Endothelial cell of umbilical vein (primary cell): Measurements from ENCODE around the gene UFSP1. TPM values are rescaled to one million over a fixed set of nuclear protein-coding genes. Genes with fewer than 3 reads are reported as not detected.

ENCODE experiments used
- BruUV-seq: library from RNA; stranded (reverse); fragments of 400-500 nt; replicated peaks from 2 replicates; lab custom pipeline; 2021; lab: Mats Ljungman, UMichigan
- CTCF ChIA-PET: fragments of 300-600, 350-600 bp; sonication (Branson Sonifier 250); formaldehyde crosslinking; loops from one replicate; lab custom pipeline; 2021; ENCODE audit warnings: antibody characterized with exemption, inconsistent platforms; lab: Charles Lee
- POLR2A ChIA-PET: fragments of 300-600, 350-600 bp; sonication (Branson Sonifier 250); formaldehyde crosslinking; loops from one replicate; lab custom pipeline; 2021; ENCODE audit warnings: antibody characterized with exemption, inconsistent platforms; lab: Charles Lee
- DNase-seq: peaks from one replicate; pipeline ENCODE4 v3.0.0-alpha.2; 2011; ENCODE audit warnings: low read depth, low spot score
- FAIRE-seq: peaks from 2 replicates; lab custom pipeline; 2011; peaks lifted over from hg19 to GRCh38; lab: Jason Lieb, UNC
- H2AFZ ChIP-seq: 2 replicates; pipeline ENCODE4 v1.6.0; 2012; ENCODE audit warnings: low read depth, low read length, control low read depth, inconsistent platforms
- H3K27ac ChIP-seq: 2 replicates; pipeline ENCODE4 v1.5.1; 2011; ENCODE audit warnings: low read depth, mild to moderate bottlenecking, control low read depth, low read length, moderate library complexity; ENCODE audit not compliant: insufficient read depth
- H3K27me3 ChIP-seq, 2 experiments: 2 replicates each; pipeline versions ENCODE4 v1.6.0 to v1.6.1; 2011; ENCODE audit warnings: low read length in 2 of 2, mixed read lengths in 1 of 2; ENCODE audit not compliant: control insufficient read depth in 2 of 2, insufficient read depth in 2 of 2
- H3K36me3 ChIP-seq, 2 experiments: 2 replicates in 1 of 2; 3 replicates in 1 of 2; pipeline ENCODE4 v1.5.1; 2011; ENCODE audit warnings: low read length in 2 of 2, mild to moderate bottlenecking in 1 of 2, moderate library complexity in 1 of 2; ENCODE audit not compliant: control insufficient read depth in 2 of 2, insufficient read depth in 2 of 2; ENCODE audit errors: extremely low read depth in 1 of 2
- H3K4me1 ChIP-seq: 3 replicates; pipeline ENCODE4 v1.5.1; 2011; ENCODE audit warnings: mild to moderate bottlenecking, low read length; ENCODE audit not compliant: control insufficient read depth, insufficient read depth; ENCODE audit errors: extremely low read depth
- H3K4me2 ChIP-seq: 2 replicates; pipeline ENCODE4 v1.6.1; 2011; ENCODE audit warnings: low read length, control low read depth, mixed read lengths; ENCODE audit not compliant: insufficient read depth
- H3K4me3 ChIP-seq, 3 experiments: fragments of 200-600 bp in 1 of 3; sonication (generic), shearing (Covaris generic) in 1 of 3; replicated peaks in 1 of 3; 2 replicates each; pipeline ENCODE4 v1.5.1; 2011 to 2016; ENCODE audit warnings: control low read depth in 3 of 3, low read length in 3 of 3, mild to moderate bottlenecking in 2 of 3, inconsistent platforms in 1 of 3, low read depth in 1 of 3, moderate library complexity in 1 of 3; ENCODE audit not compliant: insufficient read depth in 1 of 3
- H3K79me2 ChIP-seq: 2 replicates; pipeline ENCODE4 v1.6.0; 2012; ENCODE audit warnings: low read length, inconsistent platforms; ENCODE audit not compliant: control insufficient read depth, insufficient read depth
- H3K9ac ChIP-seq: replicated peaks from 2 replicates; pipeline ENCODE3; 2011; ENCODE audit warnings: low read length, control low read depth; ENCODE audit not compliant: insufficient read depth; ENCODE audit errors: extremely low read depth
- H3K9me1 ChIP-seq: replicated peaks from 3 replicates; pipeline ENCODE4 v1.6.0; 2011; ENCODE audit warnings: mild to moderate bottlenecking, low read length; ENCODE audit not compliant: control insufficient read depth, insufficient read depth; ENCODE audit errors: extremely low read depth
- H3K9me3 ChIP-seq: replicated peaks from 2 replicates; pipeline ENCODE4 v1.5.1; 2012; ENCODE audit warnings: low read length, inconsistent platforms; ENCODE audit not compliant: control insufficient read depth, insufficient read depth
- H4K20me1 ChIP-seq: replicated peaks from 2 replicates; pipeline ENCODE3; 2011; ENCODE audit warnings: mild to moderate bottlenecking, low read length; ENCODE audit not compliant: control insufficient read depth, insufficient read depth; ENCODE audit errors: extremely low read depth
- EZH2 ChIP-seq: IDR thresholded peaks from 2 replicates; pipeline ENCODE4 v1.6.1; 2012; ENCODE audit warnings: borderline replicate concordance, low read depth, mild to moderate bottlenecking, moderate library complexity, low read length, inconsistent platforms; ENCODE audit not compliant: severe bottlenecking
- FOS ChIP-seq: IDR thresholded peaks from 2 replicates; pipeline ENCODE4 v1.6.1; 2011; ENCODE audit warnings: mild to moderate bottlenecking, low read length, moderate library complexity, borderline replicate concordance; ENCODE audit not compliant: insufficient read depth
- GATA2 ChIP-seq: IDR thresholded peaks from 2 replicates; pipeline ENCODE4 v1.7.0; 2011; ENCODE audit warnings: low read depth, mild to moderate bottlenecking, moderate library complexity, mixed read lengths, low read length; ENCODE audit not compliant: insufficient read length, insufficient read depth
- JUN ChIP-seq: IDR thresholded peaks from 2 replicates; pipeline ENCODE4 v1.6.1; 2011; ENCODE audit warnings: borderline replicate concordance, low read depth; ENCODE audit not compliant: insufficient read length, insufficient read depth
- MYC ChIP-seq: IDR thresholded peaks from one replicate; pipeline ENCODE4 v1.6.1; 2011; ENCODE audit warnings: mild to moderate bottlenecking, low read depth, low read length
- POLR2A ChIP-seq: IDR thresholded peaks from 2 replicates; pipeline ENCODE4 v1.6.1; 2012; ENCODE audit warnings: low read depth, mild to moderate bottlenecking, control low read depth, low read length
- POLR2AphosphoS5 ChIP-seq: IDR thresholded peaks from 2 replicates; pipeline ENCODE4 v1.6.1; 2012; ENCODE audit warnings: low read depth, mild to moderate bottlenecking, control low read depth, low read length, moderate library complexity; ENCODE audit not compliant: insufficient read depth
- dilution Hi-C: fragments of 300-500 bp; cut with MboI; formaldehyde crosslinking; loops from one replicate; pipeline ENCODE4 v1.15.0; 2019; ENCODE audit warnings: low sequenced_read_pairs; ENCODE audit not compliant: extremely low pct_ligation_motif_present
- intact Hi-C: fragments of 100-400 bp; cut with micrococcal nuclease; formaldehyde crosslinking; loops from one replicate; pipeline ENCODE4 v1.10.0; 2022
- polyA plus RNA-seq, 4 experiments: library from polyadenylated mRNA; depleted of rRNA in 3 of 4; stranded (reverse) in 3 of 4; unstranded in 1 of 4; fragments of >200 nt; gene quantifications; 2 replicates each; pipeline versions ENCODE4 v1.2.1 to v1.2.3, GENCODE V29; 2011 to 2012; ENCODE audit warnings: missing spikeins in 1 of 4
- total RNA-seq: library from RNA; stranded (reverse); gene quantifications from 2 replicates; pipeline ENCODE4 v1.2.3, GENCODE V29; 2021
- TF ChIP-seq, protein P1 (sequence below), 2 donors: IDR thresholded peaks; 1 replicate in 1 of 2; 2 replicates in 1 of 2; pipeline ENCODE4 v1.5.1; 2011; ENCODE audit warnings: low read length in 2 of 2, mild to moderate bottlenecking in 2 of 2, moderate library complexity in 2 of 2, control low read depth in 1 of 2, inconsistent platforms in 1 of 2, low read depth in 1 of 2; ENCODE audit not compliant: insufficient read depth in 1 of 2; ENCODE audit errors: extremely low read depth in 1 of 2
- TF ChIP-seq, protein P2 (sequence below): IDR thresholded peaks from 2 replicates; pipeline ENCODE4 v1.6.1; 2011; ENCODE audit not compliant: insufficient read depth, insufficient read length

The UFSP1 gene
- total and polyA plus RNA-seq, 2 donors (not counting 3 experiments of a cell fraction or from before 2014, with no cell fraction given): 0.84 to 0.93 TPM

GRCh38 chr7:100891568-100892247 lies 2.2 kb upstream of the UFSP1 start:
- Histone ChIP-seq H3K4me2 (no peak overlapping the region), H2AFZ (no peak overlapping the region), H3K4me1 (peaks cover 45% of the 10 kb centered on the region), H3K27ac (no peak overlapping the region), H3K27me3 (peaks cover 7 to 17% of the 10 kb centered on the region in 2 experiments), H3K9ac (no peak overlapping the region), H4K20me1 (no peaks in the 10 kb centered on the region), H3K4me3 (no peak overlapping the region), H3K9me3 (no peaks in the 10 kb centered on the region), H3K36me3 (peaks cover 5 to 12% of the 10 kb centered on the region in 2 experiments), H3K9me1 (no peaks in the 10 kb centered on the region), H3K79me2 (peaks cover 15% of the 10 kb centered on the region)
- TF ChIP-seq MYC: no peak
- no peak for TF ChIP-seq JUN
- no peak for TF ChIP-seq POLR2A
- TF ChIP-seq FOS: no peak
- TF ChIP-seq EZH2: no peak
- no peak for TF ChIP-seq GATA2
- TF ChIP-seq, protein P1, sequence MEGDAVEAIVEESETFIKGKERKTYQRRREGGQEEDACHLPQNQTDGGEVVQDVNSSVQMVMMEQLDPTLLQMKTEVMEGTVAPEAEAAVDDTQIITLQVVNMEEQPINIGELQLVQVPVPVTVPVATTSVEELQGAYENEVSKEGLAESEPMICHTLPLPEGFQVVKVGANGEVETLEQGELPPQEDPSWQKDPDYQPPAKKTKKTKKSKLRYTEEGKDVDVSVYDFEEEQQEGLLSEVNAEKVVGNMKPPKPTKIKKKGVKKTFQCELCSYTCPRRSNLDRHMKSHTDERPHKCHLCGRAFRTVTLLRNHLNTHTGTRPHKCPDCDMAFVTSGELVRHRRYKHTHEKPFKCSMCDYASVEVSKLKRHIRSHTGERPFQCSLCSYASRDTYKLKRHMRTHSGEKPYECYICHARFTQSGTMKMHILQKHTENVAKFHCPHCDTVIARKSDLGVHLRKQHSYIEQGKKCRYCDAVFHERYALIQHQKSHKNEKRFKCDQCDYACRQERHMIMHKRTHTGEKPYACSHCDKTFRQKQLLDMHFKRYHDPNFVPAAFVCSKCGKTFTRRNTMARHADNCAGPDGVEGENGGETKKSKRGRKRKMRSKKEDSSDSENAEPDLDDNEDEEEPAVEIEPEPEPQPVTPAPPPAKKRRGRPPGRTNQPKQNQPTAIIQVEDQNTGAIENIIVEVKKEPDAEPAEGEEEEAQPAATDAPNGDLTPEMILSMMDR (IDR thresholded peaks at IDR 0.05; ENCODE audit: extremely low read depth in 1 of 2, insufficient read depth in 1 of 2, low read depth in 1 of 2, low read length in 2 of 2): no peak
- TF ChIP-seq, protein P2, sequence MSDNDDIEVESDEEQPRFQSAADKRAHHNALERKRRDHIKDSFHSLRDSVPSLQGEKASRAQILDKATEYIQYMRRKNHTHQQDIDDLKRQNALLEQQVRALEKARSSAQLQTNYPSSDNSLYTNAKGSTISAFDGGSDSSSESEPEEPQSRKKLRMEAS: no peak
- TF ChIP-seq POLR2AphosphoS5: no peak
- FAIRE-seq: no peak
- intact Hi-C loops (loop anchor here (5.0 to 10.0 kb wide), 3 partner anchors 76 to 403 kb away; partner anchors contain the start of genes MUC12 and VGF), dilution Hi-C loops (no loop called here)
- BruUV-seq: no TSS peak
- ChIA-PET CTCF (interaction anchor here (0.6 to 1.4 kb wide), 4 partner anchors 28 to 400 kb away, joined by 3 to 5 read pairs (median 4); no protein-coding TSS in a partner anchor), POLR2A (no interaction called here)
- DNase-seq: no peak
